NCI-H2081 treated with DMSO at 0.1 percent for 48 hours (cell line): Measurements from ENCODE around the gene ABI3BP.
A peak's percentile ranks its signal among the peaks of the same experiment; 100 is the strongest.

Experiments
- DNase-seq: peaks from one replicate; lab custom pipeline; 2025; lab: John Stamatoyannopoulos, UW

The ABI3BP gene

GRCh38 chr3:100882571-100882984 is 110.6 kb downstream of the ABI3BP start:
- DNase-seq = no peak

- no peak for DNase-seq
Observed at GRCh38 chr3:100880845-100881244, 112.4 kb downstream of the ABI3BP start.

- no peak for DNase-seq
Observed at GRCh38 chr3:100880072-100880471, 113.1 kb downstream of the ABI3BP start.

GRCh38 chr3:100879195-100879810 is 113.9 kb downstream of the ABI3BP start:
- no peak for DNase-seq

GRCh38 chr3:100877286-100877685 is 115.9 kb downstream of the ABI3BP start:
- no peak for DNase-seq

- peak; percentile 35 for DNase-seq
Observed at GRCh38 chr3:100875239-100875638, 118.0 kb downstream of the ABI3BP start.

- no peak for DNase-seq
Observed at GRCh38 chr3:100873611-100874010, 119.6 kb downstream of the ABI3BP start.

GRCh38 chr3:100871306-100871705 is 121.9 kb downstream of the ABI3BP start:
- no peak for DNase-seq

GRCh38 chr3:100869787-100870186 is 123.4 kb downstream of the ABI3BP start:
- no peak for DNase-seq

- no peak for DNase-seq
Observed at GRCh38 chr3:100868894-100869293, 124.3 kb downstream of the ABI3BP start.

GRCh38 chr3:100868096-100868495 is 125.1 kb downstream of the ABI3BP start:
- DNase-seq = no peak

GRCh38 chr3:100865442-100865841 is 127.8 kb downstream of the ABI3BP start:
- DNase-seq = no peak

GRCh38 chr3:100864471-100865250 is 128.6 kb downstream of the ABI3BP start:
- no peak for DNase-seq

- DNase-seq = no peak
Observed at GRCh38 chr3:100857863-100858262, 135.4 kb downstream of the ABI3BP start.

- no peak for DNase-seq
Observed at GRCh38 chr3:100856821-100857220, 136.4 kb downstream of the ABI3BP start.

GRCh38 chr3:100852840-100853239 is 140.4 kb downstream of the ABI3BP start:
- DNase-seq = no peak

GRCh38 chr3:100850701-100851100 is 142.5 kb downstream of the ABI3BP start:
- no peak for DNase-seq

- no peak for DNase-seq
Observed at GRCh38 chr3:100850156-100850555, 143.1 kb downstream of the ABI3BP start.

- no peak for DNase-seq
Observed at GRCh38 chr3:100844063-100844936, 148.9 kb downstream of the ABI3BP start.

- DNase-seq = peak; percentile 23
Observed at GRCh38 chr3:100838157-100838556, 155.1 kb downstream of the ABI3BP start.

- no peak for DNase-seq
Observed at GRCh38 chr3:100836661-100837060, 156.6 kb downstream of the ABI3BP start.

GRCh38 chr3:100834332-100834731 is 158.9 kb downstream of the ABI3BP start:
- DNase-seq = no peak

GRCh38 chr3:100833483-100833882 is 159.7 kb downstream of the ABI3BP start:
- DNase-seq = no peak
